Lung (tissue), 12 donors: ENCODE results near the gene CDKN2C. TPM values are rescaled to one million over a fixed set of nuclear protein-coding genes. Genes with fewer than 3 reads are reported as not detected.

ENCODE experiments used
- ATAC-seq: fragments of 200-7000 bp; cut with Tn5 transposase; one replicate; pipeline ENCODE4 v1.9.1; 2020; ENCODE audit warnings: moderate number of reproducible peaks; ENCODE audit not compliant: insufficient read depth, low FRiP score
- DNase-seq, 3 donors: peaks; one replicate each; pipeline ENCODE4 v3.0.0-alpha.2; 2013 to 2017
- H3K27ac ChIP-seq, 2 donors: one replicate each; pipeline ENCODE4 v1.5.1; 2013; ENCODE audit warnings: mild to moderate bottlenecking in 2 of 2, moderate library complexity in 2 of 2, control low read depth in 1 of 2, inconsistent platforms in 1 of 2, low read depth in 1 of 2, low read length in 1 of 2
- H3K27me3 ChIP-seq, 3 donors: one replicate each; pipeline ENCODE4 v1.5.1; 2013; ENCODE audit warnings: low read length in 2 of 3; ENCODE audit not compliant: control insufficient read depth in 3 of 3, insufficient read depth in 3 of 3
- H3K36me3 ChIP-seq, 4 donors: one replicate each; pipeline ENCODE4 v1.5.1; 2013; ENCODE audit warnings: low read length in 4 of 4, mild to moderate bottlenecking in 1 of 4, moderate library complexity in 1 of 4; ENCODE audit not compliant: control insufficient read depth in 4 of 4, insufficient read depth in 4 of 4
- H3K4me1 ChIP-seq, 5 donors: one replicate each; pipeline ENCODE4 v1.5.1; 2013; ENCODE audit warnings: low read length in 5 of 5, mild to moderate bottlenecking in 2 of 5, moderate library complexity in 1 of 5; ENCODE audit not compliant: control insufficient read depth in 5 of 5, insufficient read depth in 5 of 5
- H3K4me3 ChIP-seq: one replicate; pipeline ENCODE4 v1.5.1; 2013; ENCODE audit warnings: mild to moderate bottlenecking, control low read depth, moderate library complexity
- H3K9ac ChIP-seq, 2 donors: one replicate each; pipeline ENCODE4 v1.5.1; 2013; ENCODE audit warnings: low read length in 2 of 2, control low read depth in 1 of 2; ENCODE audit not compliant: insufficient read depth in 1 of 2
- H3K9me3 ChIP-seq, 4 donors: one replicate each; pipeline ENCODE4 v1.5.1; 2013; ENCODE audit warnings: low read length in 3 of 4, mild to moderate bottlenecking in 1 of 4, moderate library complexity in 1 of 4; ENCODE audit not compliant: control insufficient read depth in 4 of 4, insufficient read depth in 3 of 4
- CTCF ChIP-seq: IDR thresholded peaks from 2 replicates; pipeline ENCODE4 v1.5.1; 2012; ENCODE audit warnings: mild to moderate bottlenecking; ENCODE audit errors: control extremely low read depth, extremely low read depth
- WGBS, 2 donors: extraction: QIAGEN DNeasy Blood & Tissue Kit; methylation state at CpG; one replicate each; pipeline ENCODE4 v1.1.7; 2013; 5-methylcytosine and 5-hydroxymethylcytosine counted together
- polyA plus RNA-seq, 2 donors: library from polyadenylated mRNA; stranded (reverse); fragments of 200-250 nt; gene quantifications; one replicate each; pipeline ENCODE4 v1.2.1, GENCODE V29; 2013
- total RNA-seq, 2 donors: library from RNA; depleted of rRNA in 1 of 2; stranded (reverse); fragments of >200 nt in 1 of 2; gene quantifications; one replicate each; pipeline ENCODE4 v1.2.1, GENCODE V29; 2014 to 2021
- donor health status: control.
- donor health status: control.
- donor health status: Bipolar disorder and iron deficiency.
- donor health status: healthy.
- donor health status: DM: yes; HTN: yes; CAD: no.

Gene CDKN2C
- total and polyA plus RNA-seq, 4 donors, result 5.7 to 8.9 (median 7.6) TPM

- peak overlapping the region; percentile 70 for H3K4me3 ChIP-seq
- no peaks in the 10 kb centered on the region for H3K36me3 ChIP-seq
- H3K9me3 ChIP-seq, result no peaks in the 10 kb centered on the region
- peak overlapping the region; percentile 88 to 100 for H3K27ac ChIP-seq
- ATAC-seq, result peak; percentile 23
- peaks cover 0 to 77% (median 48%) of the 10 kb centered on the region in 3 donors for H3K27me3 ChIP-seq
- WGBS, 2 donors, result 4 to 5% methylated on average over 26 of the region's 26 CpGs
- peaks cover 0 to 17% (median 0%) of the 10 kb centered on the region in 5 donors for H3K4me1 ChIP-seq
- H3K9ac ChIP-seq, result peak overlapping the region; percentile 28 to 53
- no peak for TF ChIP-seq CTCF
- DNase-seq, result peak; percentile 19 to 46 (median 37)
Measured at GRCh38 chr1:50976890-50977574, 7.0 kb downstream of the CDKN2C start.

GRCh38 chr1:50977575-50978143 is 7.6 kb downstream of the CDKN2C start:
- H3K4me3 ChIP-seq, result peak overlapping the region; percentile 86
- no peaks in the 10 kb centered on the region for H3K36me3 ChIP-seq
- no peak for TF ChIP-seq CTCF
- peak overlapping the region; percentile 28 to 53 for H3K9ac ChIP-seq
- DNase-seq (peak; percentile 32 to 34 (median 32)), ATAC-seq (peak; percentile 85)
- peaks cover 0 to 84% (median 53%) of the 10 kb centered on the region in 3 donors for H3K27me3 ChIP-seq
- no peaks in the 10 kb centered on the region for H3K9me3 ChIP-seq
- peak overlapping the region; percentile 93 to 100 for H3K27ac ChIP-seq
- 0% methylated on average over 52 to 63 of the region's 63 CpGs for WGBS, 2 donors
- H3K4me1 ChIP-seq, result peaks cover 0 to 14% (median 0%) of the 10 kb centered on the region in 5 donors

- peak; percentile 53 to 64 (median 54) for DNase-seq
- Histone ChIP-seq H3K27ac (peak overlapping the region; percentile 93 to 100), H3K9ac (no peak overlapping the region), H3K4me3 (peak overlapping the region; percentile 86), H3K27me3 (peaks cover 0 to 90% (median 58%) of the 10 kb centered on the region in 3 donors), H3K4me1 (peaks cover 0 to 14% (median 0%) of the 10 kb centered on the region in 5 donors), H3K9me3 (no peaks in the 10 kb centered on the region), H3K36me3 (no peaks in the 10 kb centered on the region)
- peak; percentile 76 for ATAC-seq
- 5% methylated on average over 29 to 42 of the region's 42 CpGs for WGBS, 2 donors
- TF ChIP-seq CTCF, result no peak
Measured at GRCh38 chr1:50978144-50978851, 8.3 kb downstream of the CDKN2C start.
